Activated CD4-positive, alpha-beta T cell treated with anti-CD3 and anti-CD28 coated beads, Interleukin-2, Interleukin-6, amounts not matched to agents 100 ng/mL and 50 ng/mL, durations not matched to agents 16 hours and 8 hours (primary cell): ENCODE data around the gene SLC38A3.

Experiments
- DNase-seq: peaks from one replicate; pipeline ENCODE4 v3.0.0-alpha.2; 2020

The SLC38A3 gene

DNA sequence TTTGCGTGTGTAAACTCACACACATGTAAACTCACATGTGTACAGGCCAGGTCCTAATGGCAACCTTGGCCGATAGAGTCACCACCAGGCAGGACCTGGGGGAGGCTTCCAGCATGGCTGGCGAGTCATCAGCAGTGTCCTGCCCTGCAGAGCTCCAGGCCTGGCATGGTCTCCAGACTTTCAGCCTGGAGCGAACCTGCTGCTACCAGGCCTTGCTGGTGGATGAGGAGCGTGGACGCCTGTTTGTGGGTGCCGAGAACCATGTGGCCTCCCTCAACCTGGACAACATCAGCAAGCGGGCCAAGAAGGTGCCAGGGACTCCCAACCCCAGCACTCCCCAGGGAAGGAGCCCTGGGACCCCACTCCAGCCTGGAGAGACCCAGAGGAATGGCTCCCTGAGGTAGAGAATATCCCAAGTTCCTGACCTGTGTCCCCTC lies 64.9 kb downstream of the SLC38A3 start:
- no peak for DNase-seq

DNA sequence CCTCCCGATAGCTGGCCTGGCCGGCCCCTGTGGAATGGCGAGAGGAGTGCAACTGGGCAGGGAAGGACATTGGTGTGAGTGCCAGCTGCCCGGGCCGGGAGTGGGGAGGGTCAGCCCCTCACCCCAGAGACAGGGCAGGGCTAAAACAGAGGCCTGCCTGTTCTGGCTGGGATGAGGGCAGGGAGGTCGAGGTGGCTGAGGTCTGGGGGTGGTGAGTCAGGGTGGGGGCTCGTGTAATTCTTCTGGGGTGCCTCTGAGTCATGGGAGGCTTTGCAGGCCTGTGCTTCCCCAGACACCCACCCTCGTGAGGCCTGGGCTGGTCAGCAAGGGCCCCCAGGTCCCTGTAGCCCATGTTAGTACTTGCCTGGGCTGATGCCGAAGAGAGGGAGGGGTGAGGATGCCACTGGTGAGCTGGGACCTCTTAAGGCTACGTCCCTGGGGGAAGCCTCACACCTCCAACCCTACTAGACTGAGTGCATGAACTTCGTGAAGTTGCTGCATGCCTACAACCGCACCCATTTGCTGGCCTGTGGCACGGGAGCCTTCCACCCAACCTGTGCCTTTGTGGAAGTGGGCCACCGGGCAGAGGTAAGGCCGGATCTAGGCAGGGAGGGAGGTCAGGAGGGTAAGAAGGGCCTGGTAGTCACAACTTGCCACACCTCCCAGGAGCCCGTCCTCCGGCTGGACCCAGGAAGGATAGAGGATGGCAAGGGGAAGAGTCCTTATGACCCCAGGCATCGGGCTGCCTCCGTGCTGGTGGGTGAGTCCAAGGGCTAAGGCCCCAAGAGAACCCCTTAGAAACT lies 65.6 kb downstream of the SLC38A3 start:
- DNase-seq = no peak
